ENCODE measurements around the gene IGFBP7. TPM values are rescaled to one million over a fixed set of nuclear protein-coding genes. Genes with fewer than 3 reads are reported as not detected.
"Not testable (repeated sequence)": the region's sequence is repeated elsewhere in the genome, so short reads cannot be mapped to it uniquely, and the experiment has no call there.

IGFBP7 gene
- total RNA-seq, 1 donor from 2014 or later: 769 TPM

DNA sequence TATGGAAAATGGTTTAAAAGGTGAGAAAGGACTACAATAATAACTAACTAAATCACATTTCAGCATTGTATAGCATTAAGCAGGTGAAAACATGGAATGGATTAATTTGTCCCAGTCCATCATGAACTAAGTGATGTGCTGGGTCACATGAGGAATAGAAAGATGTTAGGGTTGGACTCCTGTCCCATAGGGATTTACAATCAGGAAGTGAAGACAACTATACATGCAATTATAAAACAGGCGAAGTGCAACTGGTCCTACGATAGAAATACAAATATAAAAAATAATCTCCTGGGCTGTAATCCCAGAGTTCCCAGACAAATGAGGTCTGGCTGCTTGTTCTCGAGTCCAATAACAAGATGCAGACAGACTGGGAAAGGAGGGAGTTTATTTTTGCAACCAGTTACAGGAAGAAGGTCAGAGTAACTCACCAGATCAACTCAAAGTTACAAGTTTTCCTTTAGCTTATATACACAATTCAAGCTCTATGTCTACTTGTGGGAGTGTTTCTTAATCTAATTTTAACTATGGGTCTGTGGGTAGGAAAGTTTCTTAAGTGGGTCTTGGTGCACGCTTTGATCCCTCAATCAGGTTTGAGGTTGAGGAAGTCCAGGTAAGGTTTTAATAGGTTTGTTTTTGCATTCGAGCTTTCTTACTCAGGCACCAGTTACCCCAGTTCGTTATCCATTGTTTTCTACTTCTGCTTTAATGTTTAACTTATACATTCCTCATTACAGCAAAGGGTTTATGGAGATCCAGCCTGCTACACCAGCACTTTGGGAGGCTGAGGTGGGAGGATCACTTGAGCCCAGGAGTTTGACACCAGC, 50.1 kb downstream of the IGFBP7 start:
- ATAC-seq (ENCODE audit: poor library complexity) (no peak), DNase-seq (no peak)
- intact Hi-C loops (cut with DNase I): no loop called here

DNA sequence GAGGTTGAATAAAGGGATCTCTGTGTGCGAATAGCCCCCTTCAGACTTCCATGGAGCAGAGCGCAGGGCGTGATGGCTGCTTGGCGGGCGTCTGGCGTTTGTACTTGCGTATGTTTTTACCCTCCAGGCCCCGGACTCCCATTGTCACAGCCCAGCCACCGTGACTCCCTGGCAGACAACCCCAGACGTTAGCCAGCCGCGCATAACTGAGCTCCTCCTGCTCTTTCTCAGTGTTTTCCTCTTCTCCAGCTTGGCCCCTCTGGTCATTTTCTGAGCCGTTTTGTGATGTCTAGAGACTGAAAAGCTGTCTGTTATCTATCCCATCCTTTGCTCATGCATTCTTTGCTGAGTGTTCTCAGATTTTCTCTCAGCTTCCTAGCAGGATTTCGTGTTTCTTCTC, 54.3 kb downstream of the IGFBP7 start:
- ATAC-seq (ENCODE audit: poor library complexity): peak; percentile 71
- DNase-seq: peak; percentile 64
- intact Hi-C loops (cut with DNase I): no loop called here

DNA sequence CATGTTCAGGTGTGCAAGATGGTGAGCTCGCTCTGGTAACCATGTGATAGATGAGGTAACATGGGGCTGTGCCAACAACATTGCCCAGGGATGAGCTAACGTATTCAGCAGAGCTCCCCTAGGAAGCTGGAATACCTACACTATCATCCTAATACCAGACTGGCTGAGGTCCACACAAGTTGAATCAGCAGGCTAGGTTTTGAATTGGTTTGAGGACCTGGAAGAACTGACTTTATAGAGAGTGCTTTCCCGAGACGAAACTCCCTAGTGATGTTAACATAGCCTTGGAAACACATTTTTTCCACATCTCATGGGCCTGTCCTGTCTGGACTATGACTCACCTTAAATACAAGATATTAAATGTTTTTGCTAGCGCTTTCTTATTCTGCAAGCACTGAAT, 56.7 kb downstream of the IGFBP7 start:
- intact Hi-C loops (cut with DNase I): no loop called here
- DNase-seq (no peak), ATAC-seq (ENCODE audit: poor library complexity) (no peak)

DNA sequence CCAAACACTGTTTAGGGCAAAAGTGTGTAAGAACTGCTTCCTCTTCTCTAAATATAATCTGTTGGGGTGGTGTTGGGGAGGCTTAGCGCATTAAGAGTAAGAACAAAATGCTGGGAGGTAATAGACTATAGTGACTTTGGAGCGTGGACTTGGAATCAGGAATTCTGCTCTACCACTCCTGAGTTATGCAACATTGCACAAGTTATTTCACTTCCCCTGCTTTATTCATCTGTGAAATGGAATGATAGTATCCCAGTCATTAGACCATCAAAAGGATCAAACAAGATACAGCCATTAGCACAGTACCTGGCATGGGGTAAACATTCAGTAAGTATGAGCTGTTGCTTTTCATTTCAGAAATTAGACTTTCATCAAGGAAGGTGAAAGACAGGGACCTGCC, 58.7 kb downstream of the IGFBP7 start:
- ATAC-seq (ENCODE audit: poor library complexity) (no peak), DNase-seq (no peak)
- intact Hi-C loops (cut with DNase I): no loop called here

DNA sequence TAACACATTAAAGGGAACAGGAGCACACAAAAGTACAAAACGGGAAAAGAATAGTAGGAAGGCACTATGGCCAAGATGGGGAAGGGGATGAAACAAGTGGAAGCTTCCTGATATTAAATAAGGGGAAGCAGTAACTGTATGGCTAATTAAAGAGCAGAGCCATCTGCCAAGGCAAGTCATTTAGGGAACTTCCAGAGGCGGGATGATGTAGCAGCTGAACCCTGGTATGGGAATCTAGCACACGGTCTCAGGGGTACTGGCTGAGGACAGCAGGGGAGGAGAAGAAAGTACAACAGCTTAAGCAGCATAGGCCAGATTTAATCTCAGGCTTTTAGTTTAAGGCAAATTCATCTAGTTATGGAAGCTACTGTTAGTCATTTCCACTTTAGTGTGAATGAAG, 59.1 kb downstream of the IGFBP7 start:
- ATAC-seq (ENCODE audit: poor library complexity) (peak; percentile 44), DNase-seq (no peak)
- intact Hi-C loops (cut with DNase I): no loop called here

DNA sequence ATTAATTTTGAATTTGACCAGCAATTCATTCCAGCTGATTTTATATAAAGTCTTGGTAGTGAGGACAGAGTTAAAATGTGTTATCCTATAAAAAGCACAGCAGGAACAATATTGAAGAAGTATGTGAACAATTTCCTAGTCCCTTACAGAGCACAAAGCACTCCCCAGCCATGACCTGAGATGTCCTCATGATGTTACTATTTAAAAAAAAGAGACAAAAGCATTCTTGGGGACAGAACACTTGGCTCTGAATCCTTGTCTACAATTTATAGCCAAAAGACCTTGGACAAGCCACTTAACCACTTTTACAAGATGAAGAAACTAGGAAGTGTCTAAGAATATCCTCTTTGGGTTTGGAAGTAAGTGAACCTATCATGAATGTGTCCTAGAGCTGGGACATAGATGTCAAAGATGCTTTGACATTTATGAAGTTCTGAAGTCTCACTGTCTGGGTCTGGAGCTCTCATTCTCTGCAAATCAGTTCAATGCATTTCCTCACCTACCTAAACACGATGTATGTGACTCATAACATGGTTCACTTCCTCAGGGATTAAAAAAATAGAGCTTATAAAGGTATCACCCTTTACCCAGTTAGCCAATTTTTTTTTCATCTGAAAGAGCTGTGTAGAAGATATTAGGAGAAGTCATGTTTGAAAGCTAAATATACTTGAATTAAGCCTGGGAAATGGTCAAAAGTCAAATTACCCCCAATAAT, 61.4 kb downstream of the IGFBP7 start:
- DNase-seq (no peak), ATAC-seq (ENCODE audit: poor library complexity) (peak; percentile 45)
- intact Hi-C loops (cut with DNase I): no loop called here

DNA sequence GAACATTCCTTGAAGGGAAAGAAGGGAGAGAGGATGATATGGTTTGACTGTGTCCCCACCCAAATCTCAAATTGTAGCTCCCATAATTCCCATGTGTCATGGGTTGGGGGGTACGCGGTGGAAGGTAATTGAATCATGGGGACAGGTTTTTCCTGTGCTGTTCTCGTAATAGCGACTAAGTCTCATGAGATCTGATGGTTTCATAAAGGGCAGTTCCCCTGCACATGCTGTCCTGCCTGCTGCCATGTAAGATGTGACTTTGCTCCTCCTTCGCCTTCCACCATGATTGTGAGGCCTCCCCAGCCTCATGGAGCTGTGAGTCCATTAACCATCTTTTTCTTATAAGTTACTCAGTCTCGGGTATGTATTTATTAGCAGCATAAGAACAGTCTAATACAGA, 63.1 kb downstream of the IGFBP7 start:
- DNase-seq; intact Hi-C loops (cut with DNase I); ATAC-seq (ENCODE audit: poor library complexity): not testable (repeated sequence)

DNA sequence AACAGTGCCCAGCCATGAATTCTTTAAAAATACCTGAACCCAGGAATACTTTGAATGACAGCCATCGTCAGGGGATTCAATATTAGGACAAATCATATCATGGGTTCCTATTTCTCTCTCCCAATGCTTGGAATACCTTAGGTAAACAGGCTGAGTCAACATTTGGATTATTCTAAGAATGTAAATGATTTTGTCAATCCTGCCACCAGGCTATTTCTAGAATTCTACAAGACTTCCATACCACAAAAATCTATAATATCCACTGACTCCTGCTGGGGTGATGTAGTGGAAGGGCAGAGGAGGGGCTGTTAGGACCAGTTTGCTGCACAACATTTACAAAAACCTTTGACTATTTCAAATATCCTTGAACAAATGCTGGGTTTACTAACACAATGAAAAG, 65.2 kb downstream of the IGFBP7 start:
- DNase-seq (no peak), ATAC-seq (ENCODE audit: poor library complexity) (no peak)
- intact Hi-C loops (cut with DNase I): loop anchor here (5.0 kb wide), 1 partner anchor 67 kb away; the partner anchor contains the start of gene IGFBP7

DNA sequence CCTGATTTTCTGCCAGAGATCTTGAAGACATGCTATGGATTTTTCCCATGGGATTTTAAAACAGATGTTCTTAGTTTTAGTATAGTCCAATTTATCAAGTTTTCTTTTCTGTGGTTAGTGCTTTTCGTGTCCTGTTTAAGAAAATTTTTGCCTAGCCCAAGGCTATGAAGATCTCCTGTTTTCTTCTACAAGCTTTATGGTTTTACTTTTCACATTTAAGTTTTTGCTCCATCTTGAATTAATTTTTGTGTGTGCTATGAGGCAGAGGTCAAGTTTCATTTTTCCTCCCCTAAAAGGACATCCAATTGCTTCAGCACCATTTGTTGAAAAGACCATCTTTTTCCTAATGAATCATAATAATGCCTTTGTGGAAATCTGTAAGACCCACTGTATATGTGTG, 65.9 kb downstream of the IGFBP7 start:
- ATAC-seq (ENCODE audit: poor library complexity) (no peak), DNase-seq (no peak)
- intact Hi-C loops (cut with DNase I): loop anchor here (5.0 kb wide), 1 partner anchor 68 kb away; the partner anchor contains the start of gene IGFBP7

DNA sequence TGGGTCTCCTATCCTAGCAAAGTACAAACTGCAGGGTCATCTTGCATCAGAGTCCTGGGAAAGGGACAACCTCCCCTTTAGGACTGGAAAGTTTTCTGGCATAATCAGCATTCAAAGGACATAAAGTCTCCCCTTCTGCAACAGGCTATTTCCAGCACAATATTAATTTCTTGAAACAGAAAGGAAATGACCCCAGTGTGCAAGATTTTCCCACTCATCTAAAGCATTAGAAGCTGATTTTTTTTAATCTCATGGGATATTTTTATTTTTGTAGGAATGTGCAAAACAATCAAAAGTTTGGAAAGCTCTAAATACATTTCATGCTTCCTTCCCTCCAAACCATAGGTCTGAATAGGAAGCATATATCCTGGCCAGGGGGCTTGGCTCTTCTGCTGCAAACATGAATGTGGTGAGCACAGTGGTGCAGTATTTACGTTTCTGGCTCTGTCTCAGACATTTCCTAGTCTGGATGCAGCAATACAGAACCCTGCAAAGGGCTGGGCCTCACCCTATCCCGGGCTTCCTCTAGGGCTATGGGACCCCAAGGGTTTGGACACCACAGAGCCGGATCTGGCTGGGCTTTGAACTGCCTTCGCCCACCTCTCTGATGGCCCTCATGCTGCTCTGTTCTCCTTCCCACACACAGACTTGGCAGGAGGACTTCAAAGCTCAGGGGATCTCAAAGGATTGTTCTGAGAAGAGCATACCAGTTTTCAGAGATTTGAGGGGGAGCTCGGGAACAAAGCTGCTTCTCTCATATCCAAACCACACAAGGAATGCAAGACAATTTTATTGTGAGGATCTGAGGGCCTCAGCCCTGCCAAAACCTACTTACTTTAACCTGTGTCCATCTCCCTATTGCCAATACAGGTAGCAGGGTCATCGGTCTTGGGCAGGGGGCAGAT, 66.6 kb downstream of the IGFBP7 start:
- ATAC-seq (ENCODE audit: poor library complexity) (peak; percentile 70), DNase-seq (peak; percentile 55)
- intact Hi-C loops (cut with DNase I): loop anchor here (5.0 kb wide), 1 partner anchor 69 kb away; the partner anchor contains the start of gene IGFBP7

DNA sequence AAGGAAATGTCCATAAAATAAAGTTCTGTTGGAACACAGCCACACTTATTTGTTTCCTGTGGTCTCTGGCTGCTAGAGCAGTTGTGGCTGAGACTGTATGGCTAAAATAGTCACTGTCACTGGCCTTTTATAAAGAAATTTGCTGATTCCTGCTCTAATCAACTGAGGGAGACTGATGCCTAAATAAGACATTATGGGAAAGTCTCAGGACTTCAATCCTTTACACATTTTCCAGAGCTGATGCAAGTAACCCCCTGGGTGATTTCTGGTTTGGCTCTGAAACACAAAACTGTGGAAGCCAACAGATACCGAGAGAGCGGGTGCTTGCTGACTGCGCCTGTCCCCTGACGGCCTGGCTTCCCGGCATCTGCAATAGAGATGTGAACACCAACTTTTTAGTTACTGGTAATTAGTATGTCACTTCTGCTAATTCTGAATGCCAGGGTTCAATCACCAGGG, 67.4 kb downstream of the IGFBP7 start:
- peak; percentile 67 for DNase-seq
- ATAC-seq (ENCODE audit: poor library complexity): peak; percentile 74
- intact Hi-C loops (cut with DNase I): loop anchor here (5.0 kb wide), 1 partner anchor 70 kb away; the partner anchor contains the start of gene IGFBP7

DNA sequence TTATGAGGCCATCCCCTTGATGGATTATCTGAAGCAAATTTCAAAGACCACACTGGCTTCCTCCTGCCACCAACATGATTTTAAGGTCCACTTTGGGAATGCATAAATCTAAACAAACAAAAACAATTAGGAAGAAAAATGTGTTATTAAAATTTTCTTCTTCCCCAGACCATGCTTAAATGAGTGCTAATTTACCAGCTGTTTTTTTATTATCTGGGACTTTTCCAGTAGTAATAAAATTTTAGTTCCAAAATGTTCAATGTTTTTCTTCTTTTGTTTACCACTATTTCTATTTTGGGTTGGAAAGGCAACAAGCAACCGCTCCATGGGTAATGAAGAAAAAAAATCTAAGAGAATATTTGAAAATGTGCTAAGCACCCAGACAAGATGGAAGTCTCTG, 69.2 kb downstream of the IGFBP7 start:
- intact Hi-C loops (cut with DNase I): loop anchor here (5.0 kb wide), 1 partner anchor 71 kb away; the partner anchor contains the start of gene IGFBP7
- DNase-seq: no peak
- ATAC-seq (ENCODE audit: poor library complexity): no peak

DNA sequence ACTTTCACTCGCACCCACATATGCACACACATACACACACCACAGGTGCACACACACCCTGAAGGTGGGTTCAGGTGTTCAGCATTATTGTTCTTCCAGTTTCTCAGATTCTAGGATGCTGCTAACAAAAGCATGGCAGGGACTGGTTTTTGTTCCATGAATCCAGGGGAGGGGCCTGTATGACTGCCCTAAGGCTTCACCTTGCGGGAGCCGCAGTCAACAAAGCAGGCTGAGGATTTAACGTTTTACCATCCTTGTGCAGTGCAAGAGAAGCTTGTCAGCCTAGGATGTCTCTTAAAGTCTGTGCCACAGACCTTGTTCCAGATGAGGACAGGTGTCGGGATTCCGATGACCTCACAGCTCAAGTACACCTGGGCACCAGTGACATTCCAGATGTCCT, 69.7 kb downstream of the IGFBP7 start:
- ATAC-seq (ENCODE audit: poor library complexity): no peak
- DNase-seq: no peak
- intact Hi-C loops (cut with DNase I): loop anchor here (5.0 kb wide), 1 partner anchor 72 kb away; the partner anchor contains the start of gene IGFBP7

DNA sequence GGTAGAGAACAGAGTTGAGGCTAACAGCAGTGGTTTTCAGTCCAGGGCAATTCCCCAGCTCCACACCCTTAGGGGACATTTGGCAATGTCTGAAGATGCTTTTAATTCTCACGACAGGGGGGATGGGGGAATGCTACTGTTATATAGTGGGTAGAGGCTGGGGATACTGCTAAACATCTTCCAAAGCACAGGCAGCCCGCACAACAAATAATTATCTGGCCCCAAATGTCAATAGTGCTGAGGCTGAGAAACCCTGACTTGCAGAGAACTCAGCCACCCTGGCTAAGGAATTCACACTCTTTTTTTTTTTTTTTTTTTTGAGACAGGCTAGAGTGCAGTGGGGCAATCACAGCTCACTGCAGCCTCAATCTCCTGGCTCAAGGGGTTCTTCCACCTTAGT, 70.8 kb downstream of the IGFBP7 start:
- DNase-seq: no peak
- no peak for ATAC-seq (ENCODE audit: poor library complexity)
- intact Hi-C loops (cut with DNase I): loop anchor here (5.0 kb wide), 1 partner anchor 123 kb away; no protein-coding TSS in a partner anchor

DNA sequence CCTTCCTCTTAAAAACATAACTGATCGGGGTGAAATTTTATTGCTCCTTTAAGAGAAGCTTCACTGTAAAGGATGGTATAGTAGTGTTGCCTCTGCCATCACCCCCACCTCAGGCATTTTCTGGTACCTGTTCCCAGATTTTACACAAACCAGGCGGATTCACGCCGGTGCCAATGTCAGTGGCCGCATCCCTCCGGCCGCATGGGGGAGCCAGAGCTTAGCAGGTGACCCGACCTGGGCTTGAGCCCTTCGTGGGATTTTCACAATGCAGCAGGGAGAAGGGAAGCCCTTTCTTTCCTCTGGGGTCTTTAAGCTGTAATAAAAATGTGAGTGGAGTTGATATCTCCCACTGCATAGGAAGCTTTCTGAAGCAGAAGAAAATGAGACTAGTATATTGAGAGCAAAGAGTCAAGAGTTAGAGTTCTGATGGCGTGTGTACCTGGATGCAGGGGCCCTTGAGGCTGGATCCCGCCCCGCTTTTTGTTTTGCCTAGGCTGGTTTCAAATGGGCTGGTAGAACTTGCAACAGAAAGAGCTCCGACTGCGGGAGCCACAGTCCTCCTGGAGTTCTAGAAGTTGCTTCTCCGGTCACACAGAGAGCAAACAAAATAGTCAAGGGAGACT, 72.1 kb downstream of the IGFBP7 start:
- peak; percentile 76 for ATAC-seq (ENCODE audit: poor library complexity)
- intact Hi-C loops (cut with DNase I): loop anchor here (5.0 kb wide), 1 partner anchor 124 kb away; no protein-coding TSS in a partner anchor
- DNase-seq: peak; percentile 78

DNA sequence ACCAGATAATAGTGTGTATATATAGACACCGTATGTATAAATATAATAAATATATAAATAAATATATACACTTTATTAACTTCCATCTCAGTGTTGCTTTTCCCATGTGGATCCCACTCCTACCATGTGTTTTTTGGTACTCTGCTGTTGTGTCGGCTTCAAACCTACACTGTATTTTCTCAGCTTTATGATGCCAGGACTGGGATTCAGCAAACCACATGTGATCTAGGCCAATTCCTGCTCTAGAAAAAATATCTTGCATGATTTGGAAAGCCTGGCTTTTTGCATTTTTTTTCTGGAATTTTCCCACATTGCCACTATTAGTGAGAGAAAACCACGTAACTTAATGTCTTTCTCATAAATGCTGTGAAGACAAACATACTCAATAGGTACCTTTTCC, 75.7 kb downstream of the IGFBP7 start:
- DNase-seq: no peak
- no peak for ATAC-seq (ENCODE audit: poor library complexity)
- intact Hi-C loops (cut with DNase I): no loop called here

DNA sequence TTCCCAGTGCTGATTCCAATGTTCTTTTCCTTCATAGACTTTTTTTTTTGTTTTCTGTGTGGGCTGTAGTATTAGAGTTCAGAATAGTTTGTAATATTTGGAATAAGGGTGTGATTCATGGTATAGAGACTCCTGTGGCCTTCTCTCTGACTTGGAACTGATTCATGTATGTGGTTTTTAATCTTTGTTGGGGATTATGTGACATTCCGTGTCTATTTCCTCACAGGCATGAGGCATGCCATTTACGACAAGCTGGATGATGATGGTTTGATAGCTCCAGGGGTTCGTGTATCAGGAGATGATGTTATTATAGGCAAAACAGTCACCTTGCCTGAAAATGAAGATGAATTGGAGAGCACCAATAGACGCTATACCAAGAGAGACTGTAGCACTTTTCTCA, 87.1 kb downstream of the IGFBP7 start:
- ATAC-seq (ENCODE audit: poor library complexity) (no peak), DNase-seq (no peak)
- intact Hi-C loops (cut with DNase I): no loop called here

DNA sequence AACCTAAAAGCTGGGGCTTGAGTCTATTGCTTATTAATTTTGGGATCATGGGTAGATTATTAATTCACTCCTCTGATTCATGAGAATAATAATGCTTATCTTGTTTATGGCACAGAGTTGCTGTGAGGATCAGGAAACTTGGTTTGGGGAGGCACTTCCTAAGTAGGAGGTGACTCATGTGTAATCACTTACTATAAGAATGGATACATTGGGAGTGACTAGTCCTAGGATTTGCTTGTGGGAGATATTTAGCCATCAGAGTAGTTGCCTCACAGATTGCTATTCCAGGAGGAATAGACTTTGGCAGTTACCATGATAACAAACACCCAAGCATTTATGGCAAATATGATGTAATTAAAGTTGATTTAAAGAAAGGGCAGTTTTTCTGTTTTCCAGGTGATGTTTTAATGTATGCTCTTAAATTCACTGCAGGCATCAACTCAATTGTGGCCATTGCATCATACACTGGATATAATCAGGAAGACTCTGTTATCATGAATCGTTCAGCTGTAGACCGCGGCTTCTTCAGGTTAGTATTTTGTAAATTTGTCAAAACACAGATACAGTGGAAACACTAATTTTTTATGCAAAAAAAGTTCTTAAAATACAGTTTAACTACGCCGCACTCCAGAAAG, 89.6 kb downstream of the IGFBP7 start:
- peak; percentile 50 for ATAC-seq (ENCODE audit: poor library complexity)

More for the DNA sequence above, 89.6 kb downstream of the IGFBP7 start:
- intact Hi-C loops (cut with DNase I): no loop called here
- DNase-seq: no peak
